C4-2B (cell line): ENCODE results near the gene FHDC1.

ENCODE experiments used
- CTCF ChIP-seq: fragments of 450-650 bp; conservative IDR thresholded peaks from 2 replicates; pipeline ENCODE4 v1.5.1; 2017; ENCODE audit warnings: mild to moderate bottlenecking
- ZFX ChIP-seq: fragments of 450-650 bp; IDR thresholded peaks from 2 replicates; pipeline ENCODE4 v1.6.1; 2017

DNA sequence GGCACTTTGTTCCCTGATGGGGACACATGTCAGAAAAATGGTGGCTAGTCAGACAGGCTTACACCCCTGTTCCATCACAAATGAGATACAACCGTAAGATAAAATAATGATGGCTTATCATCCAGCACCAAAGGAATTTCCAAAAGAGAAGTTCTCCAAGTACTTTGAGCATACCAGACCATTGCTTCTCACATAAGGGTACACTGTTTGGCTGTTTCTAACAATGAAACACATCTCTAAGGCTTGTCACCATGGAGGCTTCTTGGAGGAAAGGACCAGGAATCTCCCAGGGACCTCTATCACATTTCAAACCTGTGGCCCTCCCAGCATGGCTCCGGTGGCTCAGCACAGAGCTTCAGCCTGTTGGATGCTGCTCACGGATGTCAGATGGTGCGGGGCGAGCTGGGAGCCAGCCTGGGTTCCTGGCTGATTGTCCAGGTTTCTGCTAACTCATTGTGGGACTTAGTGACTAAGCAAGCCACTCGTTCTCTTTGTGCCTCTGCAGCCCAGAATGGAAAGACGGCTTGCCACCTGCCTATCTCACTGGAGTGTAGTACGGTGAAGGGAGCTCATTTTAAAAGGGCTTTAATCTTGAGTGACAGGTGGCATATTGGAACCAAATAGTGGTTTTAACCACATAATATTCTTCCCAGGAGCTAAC lies 54.5 kb downstream of the FHDC1 start:
- no peak for TF ChIP-seq CTCF
- TF ChIP-seq ZFX: no peak
